Measurements from ENCODE around the gene MFAP2.

DNA sequence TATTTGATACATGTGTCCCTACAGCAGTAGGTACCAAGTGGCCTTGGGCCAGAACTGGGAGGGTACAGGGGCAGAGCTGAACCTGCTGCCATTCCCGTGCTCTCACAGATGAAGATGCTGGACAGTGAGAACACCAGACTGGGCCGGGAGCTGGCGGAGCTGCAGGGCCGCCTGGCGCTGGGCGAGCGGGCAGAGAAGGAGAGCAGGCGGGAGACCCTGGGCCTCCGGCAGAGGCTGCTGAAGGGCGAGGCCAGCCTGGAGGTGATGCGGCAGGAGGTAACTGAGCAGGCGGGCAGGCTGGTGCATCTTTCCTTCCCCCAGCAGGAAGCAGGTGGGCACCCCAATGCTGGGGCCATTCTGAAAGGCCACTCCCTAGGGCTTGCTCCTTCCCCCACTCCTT, 21.9 kb downstream of the MFAP2 start:
- no peak for TF ChIP-seq CTCF (IDR thresholded peaks at IDR 0.05; ENCODE audit: low read depth, low read length)
- no peak for TF ChIP-seq POLR2A (IDR thresholded peaks at IDR 0.05; ENCODE audit: extremely low read depth, insufficient read length)

Measured in NB4 (cell line).